OCI-LY1 (cell line): ENCODE results near the gene JOSD1.
"Not testable (repeated sequence)": the region's sequence is repeated elsewhere in the genome, so short reads cannot be mapped to it uniquely, and the experiment has no call there.

Experiments used
- EZH2 ChIP-seq: fragments of 200-600 bp; sonication (generic), shearing (Covaris generic); IDR thresholded peaks from 2 replicates; pipeline ENCODE4 v1.8.0; 2017; ENCODE audit warnings: borderline replicate concordance, mixed run types, mild to moderate bottlenecking, antibody characterized with exemption, low read length, moderate library complexity, mixed read lengths
- TF ChIP-seq, protein P1 (sequence below): fragments of 200-600 bp; sonication (generic), shearing (Covaris generic); IDR thresholded peaks from 2 replicates; pipeline ENCODE4 v1.5.1; 2017; ENCODE audit warnings: mild to moderate bottlenecking, antibody characterized with exemption, low read length, moderate library complexity, mixed read lengths

DNA sequence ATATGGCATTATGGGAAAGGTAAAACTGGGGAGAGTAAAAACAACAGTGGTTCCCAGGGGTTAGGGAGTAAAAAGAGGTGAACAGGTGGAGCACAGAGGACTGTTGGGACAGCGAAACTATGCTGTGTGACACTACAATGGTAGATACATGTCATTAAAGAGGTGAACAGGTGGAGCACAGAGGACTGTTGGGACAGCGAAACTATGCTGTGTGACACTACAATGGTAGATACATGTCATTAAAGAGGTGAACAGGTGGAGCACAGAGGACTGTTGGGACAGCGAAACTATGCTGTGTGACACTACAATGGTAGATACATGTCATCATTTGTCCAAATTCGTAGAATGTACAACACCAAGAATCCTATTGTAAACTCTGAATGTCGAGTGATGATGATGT lies 56.5 kb downstream of the JOSD1 start:
- TF ChIP-seq, protein P1, sequence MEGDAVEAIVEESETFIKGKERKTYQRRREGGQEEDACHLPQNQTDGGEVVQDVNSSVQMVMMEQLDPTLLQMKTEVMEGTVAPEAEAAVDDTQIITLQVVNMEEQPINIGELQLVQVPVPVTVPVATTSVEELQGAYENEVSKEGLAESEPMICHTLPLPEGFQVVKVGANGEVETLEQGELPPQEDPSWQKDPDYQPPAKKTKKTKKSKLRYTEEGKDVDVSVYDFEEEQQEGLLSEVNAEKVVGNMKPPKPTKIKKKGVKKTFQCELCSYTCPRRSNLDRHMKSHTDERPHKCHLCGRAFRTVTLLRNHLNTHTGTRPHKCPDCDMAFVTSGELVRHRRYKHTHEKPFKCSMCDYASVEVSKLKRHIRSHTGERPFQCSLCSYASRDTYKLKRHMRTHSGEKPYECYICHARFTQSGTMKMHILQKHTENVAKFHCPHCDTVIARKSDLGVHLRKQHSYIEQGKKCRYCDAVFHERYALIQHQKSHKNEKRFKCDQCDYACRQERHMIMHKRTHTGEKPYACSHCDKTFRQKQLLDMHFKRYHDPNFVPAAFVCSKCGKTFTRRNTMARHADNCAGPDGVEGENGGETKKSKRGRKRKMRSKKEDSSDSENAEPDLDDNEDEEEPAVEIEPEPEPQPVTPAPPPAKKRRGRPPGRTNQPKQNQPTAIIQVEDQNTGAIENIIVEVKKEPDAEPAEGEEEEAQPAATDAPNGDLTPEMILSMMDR = not testable (repeated sequence)
- TF ChIP-seq EZH2 = not testable (repeated sequence)
